Stimulated activated CD4-positive, alpha-beta T cell treated with anti-CD3 and anti-CD28 coated beads, Interleukin-1b, Interleukin-23, amount 100 ng/mL, for 24 hours (primary cell): Measurements from ENCODE around the gene TRIP4.
"Not testable (repeated sequence)": the region's sequence is repeated elsewhere in the genome, so short reads cannot be mapped to it uniquely, and the experiment has no call there.

Source experiments
- DNase-seq, 4 experiments: peaks; one replicate each; pipeline ENCODE4 v3.0.0-alpha.2; 2020; ENCODE audit warnings: low read depth in 4 of 4, low spot score in 1 of 4

TRIP4 gene

GRCh38 chr15:64485796-64486195 is 98.2 kb downstream of the TRIP4 start:
- no peak for DNase-seq

DNA sequence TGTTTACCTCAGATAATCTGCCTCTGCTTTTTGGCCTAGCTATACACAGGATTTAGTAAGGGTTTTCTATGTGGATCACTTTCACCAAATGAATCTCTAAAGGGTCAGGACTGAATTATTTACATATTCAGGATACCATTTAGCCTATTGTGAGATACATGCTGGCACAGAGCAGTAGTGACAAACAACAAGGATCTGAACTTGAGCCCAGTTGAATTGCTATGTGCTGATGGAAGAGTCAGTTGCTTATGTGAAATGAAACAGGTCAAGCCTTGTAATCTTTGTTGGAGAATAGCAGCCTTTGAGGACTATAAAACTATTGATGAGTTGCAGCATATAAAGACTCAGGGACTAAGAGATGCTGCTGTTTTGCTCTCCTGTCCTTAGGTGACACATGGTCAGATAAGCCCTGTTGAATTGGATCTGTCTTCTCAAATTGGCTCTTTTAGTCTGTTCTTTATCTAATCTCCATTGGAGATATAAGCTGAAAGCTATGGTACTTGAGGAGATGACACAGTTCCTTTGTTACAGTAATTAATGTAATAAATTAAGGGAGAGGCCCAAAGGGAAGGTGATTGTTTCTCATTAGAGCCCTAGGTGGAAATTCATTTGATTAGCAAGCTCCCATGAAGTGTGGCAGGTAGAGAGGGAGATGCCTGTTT is 103.1 kb downstream of the TRIP4 start:
- DNase-seq: no peak

GRCh38 chr15:64493641-64494040 is 106.0 kb downstream of the TRIP4 start:
- no peak for DNase-seq

- not testable (repeated sequence) for DNase-seq
Measured at GRCh38 chr15:64495968-64496367, 108.3 kb downstream of the TRIP4 start.

DNA sequence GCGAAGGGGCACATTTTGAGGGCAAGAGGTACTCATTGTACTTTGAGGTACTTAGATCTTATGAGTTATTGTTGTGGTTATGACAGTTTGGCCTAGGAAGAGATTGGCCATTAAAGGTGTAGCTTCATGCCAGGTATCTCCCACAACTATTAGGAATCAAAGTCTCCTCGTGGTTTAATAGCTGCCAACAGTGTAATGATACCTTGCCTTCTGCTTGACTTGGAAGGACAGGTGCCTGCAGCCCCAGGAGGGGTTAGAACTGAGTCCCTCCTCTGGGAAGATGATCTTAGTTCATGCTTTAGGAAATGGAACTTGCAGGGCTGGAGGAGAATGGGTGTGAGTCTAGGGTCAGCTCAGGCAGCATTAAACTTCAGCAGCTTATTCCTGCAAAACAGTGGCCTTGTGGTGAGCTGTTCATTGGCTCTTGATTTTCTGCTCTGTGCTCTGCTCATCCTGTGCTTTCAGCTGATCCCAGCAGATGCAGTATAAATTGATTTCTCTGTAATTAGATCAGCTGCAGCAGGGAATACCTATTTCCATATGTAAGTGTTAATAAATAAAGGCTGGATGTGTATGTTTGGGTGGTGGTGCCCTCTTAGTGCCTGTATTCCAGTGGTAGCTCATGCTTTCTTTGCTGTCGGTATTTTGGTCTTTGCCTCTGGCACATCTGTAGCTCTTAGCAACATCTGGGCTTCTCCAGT is 113.2 kb downstream of the TRIP4 start:
- no peak for DNase-seq

DNA sequence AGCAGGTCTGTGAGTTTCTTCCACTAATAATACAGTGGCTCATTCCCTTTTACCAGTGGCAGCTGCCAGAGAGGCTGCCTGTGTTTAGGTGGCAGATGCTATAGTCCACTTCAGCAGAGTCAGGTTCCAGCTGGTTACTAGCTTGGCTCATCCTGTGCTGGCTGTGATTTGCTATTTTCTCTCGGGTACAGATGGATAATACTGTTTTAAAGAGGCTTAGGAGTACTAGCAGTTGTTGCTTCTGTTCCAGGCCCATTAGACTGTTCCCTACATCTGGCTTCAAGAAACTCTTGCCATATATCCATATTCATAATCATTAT is 113.7 kb downstream of the TRIP4 start:
- no peak for DNase-seq

GRCh38 chr15:64502151-64502550 is 114.5 kb downstream of the TRIP4 start:
- DNase-seq: no peak

DNA sequence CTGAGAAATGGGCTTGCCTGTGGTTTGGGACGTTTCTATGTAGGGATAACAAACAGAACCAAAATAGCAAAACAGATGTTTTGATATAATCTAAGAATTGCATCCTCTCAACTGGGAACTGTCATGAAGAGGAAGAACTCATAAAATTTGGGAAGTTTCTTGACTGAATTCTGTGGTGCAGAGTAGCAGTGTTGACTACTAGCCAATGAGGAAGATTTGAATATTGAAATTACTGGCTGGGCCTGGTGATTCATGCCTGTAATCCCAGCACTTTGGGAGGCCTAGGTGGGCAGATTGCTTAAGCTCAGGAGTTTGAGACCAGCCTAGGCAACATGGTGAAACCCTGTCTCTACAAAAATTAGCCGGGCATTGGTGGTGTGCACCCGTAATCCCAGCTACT is 114.9 kb downstream of the TRIP4 start:
- DNase-seq: no peak

GRCh38 chr15:64503197-64503596 is 115.6 kb downstream of the TRIP4 start:
- no peak for DNase-seq

DNA sequence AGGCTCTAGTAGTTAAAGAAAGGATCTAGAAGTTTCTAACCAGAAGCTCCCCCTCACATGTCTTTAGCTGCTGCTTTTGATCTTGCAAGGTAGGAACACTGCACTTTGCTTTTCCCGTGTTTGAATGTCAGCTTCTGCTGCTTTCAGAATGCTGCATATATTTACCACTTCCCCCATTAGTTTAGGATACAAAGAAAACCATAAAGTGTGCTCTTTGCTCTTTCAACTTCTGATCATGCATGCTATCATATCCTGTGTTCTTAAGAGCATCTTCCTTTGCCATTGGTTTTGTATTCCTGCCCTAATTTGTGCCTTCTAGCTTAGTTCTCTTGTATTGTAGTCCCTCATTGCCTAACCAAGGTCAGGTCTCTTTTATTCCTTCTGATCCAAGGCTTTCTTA is 116.0 kb downstream of the TRIP4 start:
- DNase-seq: no peak
